ENCODE results near the gene FOXJ1. TPM values are rescaled to one million over a fixed set of nuclear protein-coding genes. Genes with fewer than 3 reads are reported as not detected.

Gene FOXJ1
- total and polyA plus RNA-seq, 2 of the 8 experiments (the other 6 are each of a cell fraction or from before 2014, with no cell fraction given): 4.7 to 5.4 TPM

- H3K79me2 ChIP-seq (ENCODE audit: control insufficient read depth in 1 of 2, insufficient read depth in 2 of 2, low read length in 2 of 2): no peaks in the 10 kb centered on the region
- no peaks in the 10 kb centered on the region for H4K20me1 ChIP-seq (replicated peaks in 1 of 2; ENCODE audit: control insufficient read depth in 1 of 2, insufficient read depth in 2 of 2, low read length in 2 of 2)
- no peak overlapping the region for H3K23ac ChIP-seq (ENCODE audit: insufficient read length)
- 84% methylated on average over 13 of the region's 13 CpGs; no CpG with 5 or more reads in 1 of the 2 experiments for WGBS, 2 experiments (ENCODE audit: extremely low coverage in 1 of 2, insufficient coverage in 1 of 2, insufficient read length in 1 of 2, insufficient replicate concordance in 2 of 2, low coverage in 1 of 2, low lambda C conversion rate in 2 of 2, missing lambda C conversion rate in 1 of 2)
- H2BK20ac ChIP-seq (ENCODE audit: low read length): no peak overlapping the region
- no peak overlapping the region for H4K91ac ChIP-seq (replicated peaks; ENCODE audit: insufficient read length, low read length)
- H3K56ac ChIP-seq (replicated peaks; ENCODE audit: insufficient read length, low read depth, low read length): no peak overlapping the region
- no peak for DNase-seq (ENCODE audit: low read depth in 1 of 2, low spot score in 2 of 2)
- H3K9me3 ChIP-seq (ENCODE audit: insufficient read depth in 2 of 2, low read depth in 1 of 2, low read length in 1 of 2): no peaks in the 10 kb centered on the region
- no peak overlapping the region for H3K9ac ChIP-seq (replicated peaks in 1 of 4; ENCODE audit: extremely low read depth in 1 of 4, low read depth in 3 of 4, low read length in 3 of 4)
- H2BK15ac ChIP-seq (ENCODE audit: low read length): no peak overlapping the region
- no peaks in the 10 kb centered on the region for H3K23me2 ChIP-seq (ENCODE audit: low read depth, low read length)
- H3K18ac ChIP-seq (ENCODE audit: extremely low read depth, low read length): no peak overlapping the region
- H3K79me1 ChIP-seq (ENCODE audit: low read depth, low read length): no peaks in the 10 kb centered on the region
- no peak overlapping the region for H3K4me3 ChIP-seq (ENCODE audit: extremely low read depth in 1 of 4, insufficient read depth in 2 of 4, low read depth in 3 of 4, low read length in 4 of 4)
- H2BK120ac ChIP-seq (replicated peaks; ENCODE audit: low read depth, low read length): no peak overlapping the region
- H3K36me3 ChIP-seq (ENCODE audit: control insufficient read depth in 2 of 4, insufficient read depth in 4 of 4, low read length in 3 of 4): no peaks in the 10 kb centered on the region
- no peak overlapping the region for H2AFZ ChIP-seq (ENCODE audit: low read length)
- H3K4ac ChIP-seq (replicated peaks; ENCODE audit: insufficient read length, low read depth, low read length): no peak overlapping the region
- POLR2A ChIA-PET (ENCODE audit: partially characterized antibody): interaction anchor here (1.7 to 7.5 kb wide), 2 partner anchors 15 to 26 kb away, joined by 7 to 64 read pairs; no protein-coding TSS in a partner anchor
- no peak overlapping the region for H3K27ac ChIP-seq (ENCODE audit: low read depth, low read length)
- CTCF ChIA-PET (ENCODE audit: partially characterized antibody): interaction anchor here (1.0 to 24.4 kb wide), 10 partner anchors 8 to 311 kb away, joined by 3 to 778 read pairs (median 4); partner anchors contain the start of gene EXOC7
- peaks cover 11 to 24% (median 13%) of the 10 kb centered on the region in 4 experiments for H3K4me1 ChIP-seq (replicated peaks in 1 of 4; ENCODE audit: control insufficient read depth in 3 of 4, insufficient read depth in 4 of 4, low read length in 3 of 4)
- no peak overlapping the region for H2BK12ac ChIP-seq (ENCODE audit: low read depth, low read length)
- H4K5ac ChIP-seq (ENCODE audit: insufficient read length, low read depth, low read length): no peak overlapping the region
- peaks cover 0 to 10% (median 8%) of the 10 kb centered on the region in 4 experiments; a peak in 5 of 7 replicates for H3K27me3 ChIP-seq (replicated peaks in 1 of 4; ENCODE audit: control insufficient read depth in 3 of 4, extremely low read depth in 1 of 4, insufficient read depth in 3 of 4, low read length in 3 of 4)
- no peak overlapping the region for H3K4me2 ChIP-seq (ENCODE audit: insufficient read depth in 1 of 2, low read depth in 2 of 2, low read length in 2 of 2)
- no peak overlapping the region for H2AK5ac ChIP-seq (ENCODE audit: low read depth, low read length)
- H3K14ac ChIP-seq (ENCODE audit: insufficient read length): no peak overlapping the region
- no peak overlapping the region for H4K8ac ChIP-seq (ENCODE audit: extremely low read depth, insufficient read depth, low read length)
- H2BK5ac ChIP-seq (ENCODE audit: low read depth, low read length): no peak overlapping the region; the same call in 1 of the 2 replicates
- FAIRE-seq: no peak
- TF ChIP-seq RAD21 (IDR thresholded peaks at IDR 0.05 in 1 of 2, conservative IDR thresholded peaks at IDR 0.05 in 1 of 2; ENCODE audit: low read depth in 2 of 2, low read length in 2 of 2) (peak; percentile 34 to 39; a peak in 3 of 4 replicates), RFX5 (IDR thresholded peaks at IDR 0.05; ENCODE audit: borderline replicate concordance, low read depth, low read length) (no peak), EP300 (IDR thresholded peaks at IDR 0.05; ENCODE audit: borderline replicate concordance in 1 of 2, low read depth in 2 of 2, low read length in 2 of 2) (no peak), CTBP2 (IDR thresholded peaks at IDR 0.05; ENCODE audit: borderline replicate concordance, insufficient read depth, insufficient read length, low read length) (no peak), YY1 (IDR thresholded peaks at IDR 0.05; ENCODE audit: low read depth, low read length) (0 out of 2 replicates have a peak, but pooled peaks have one; percentile 26), RXRA (IDR thresholded peaks at IDR 0.05; ENCODE audit: insufficient read depth, low read depth, low read length) (no peak), GABPA (IDR thresholded peaks at IDR 0.05; ENCODE audit: borderline replicate concordance, insufficient read depth, low read length) (no peak)
Measured at GRCh38 chr17:76147211-76148014, 6.4 kb upstream of the FOXJ1 start.

All from H1 (cell line).